Bronchial epithelial cell (primary cell): Measurements from ENCODE around the gene PPM1M. TPM values are rescaled to one million over a fixed set of nuclear protein-coding genes. Genes with fewer than 3 reads are reported as not detected.
A peak's percentile ranks its signal among the peaks of the same experiment; 100 is the strongest.

ENCODE experiments used
- DNase-seq: peaks from one replicate; pipeline ENCODE4 v3.0.0-alpha.2; 2010; ENCODE audit warnings: low read depth
- FAIRE-seq: peaks from 2 replicates; lab custom pipeline; 2011; peaks lifted over from hg19 to GRCh38; lab: Jason Lieb, UNC
- H3K27me3 ChIP-seq: 2 replicates; pipeline ENCODE4 v1.5.1; 2011; ENCODE audit warnings: low read length; ENCODE audit not compliant: control insufficient read depth, insufficient read depth
- H3K36me3 ChIP-seq: 2 replicates; pipeline ENCODE4 v1.5.1; 2011; ENCODE audit warnings: low read length; ENCODE audit not compliant: control insufficient read depth, insufficient read depth
- H3K4me3 ChIP-seq: 2 replicates; pipeline ENCODE4 v1.5.1; 2011; ENCODE audit warnings: mild to moderate bottlenecking, low read depth, low read length, control low read depth
- total RNA-seq: library from RNA; depleted of rRNA; stranded (reverse); fragments of >200 nt; gene quantifications from 2 replicates; pipeline ENCODE4 v1.2.1, GENCODE V29; 2014
- TF ChIP-seq, protein P1 (sequence below): IDR thresholded peaks from 2 replicates; pipeline ENCODE4 v1.5.1; 2011; ENCODE audit warnings: mild to moderate bottlenecking, moderate library complexity, low read length, control low read depth, inconsistent platforms; ENCODE audit not compliant: insufficient read depth, severe bottlenecking

The PPM1M gene
- total RNA-seq, 1 donor from 2014 or later = 2.6 TPM

- no peaks in the 10 kb centered on the region for H3K27me3 ChIP-seq
- DNase-seq = peak; percentile 52
- H3K4me3 ChIP-seq = peak within 1 kb of the TSS; percentile 94
- peaks cover 11% of the 10 kb centered on the region for H3K36me3 ChIP-seq
- no peak for FAIRE-seq
- TF ChIP-seq, protein P1, sequence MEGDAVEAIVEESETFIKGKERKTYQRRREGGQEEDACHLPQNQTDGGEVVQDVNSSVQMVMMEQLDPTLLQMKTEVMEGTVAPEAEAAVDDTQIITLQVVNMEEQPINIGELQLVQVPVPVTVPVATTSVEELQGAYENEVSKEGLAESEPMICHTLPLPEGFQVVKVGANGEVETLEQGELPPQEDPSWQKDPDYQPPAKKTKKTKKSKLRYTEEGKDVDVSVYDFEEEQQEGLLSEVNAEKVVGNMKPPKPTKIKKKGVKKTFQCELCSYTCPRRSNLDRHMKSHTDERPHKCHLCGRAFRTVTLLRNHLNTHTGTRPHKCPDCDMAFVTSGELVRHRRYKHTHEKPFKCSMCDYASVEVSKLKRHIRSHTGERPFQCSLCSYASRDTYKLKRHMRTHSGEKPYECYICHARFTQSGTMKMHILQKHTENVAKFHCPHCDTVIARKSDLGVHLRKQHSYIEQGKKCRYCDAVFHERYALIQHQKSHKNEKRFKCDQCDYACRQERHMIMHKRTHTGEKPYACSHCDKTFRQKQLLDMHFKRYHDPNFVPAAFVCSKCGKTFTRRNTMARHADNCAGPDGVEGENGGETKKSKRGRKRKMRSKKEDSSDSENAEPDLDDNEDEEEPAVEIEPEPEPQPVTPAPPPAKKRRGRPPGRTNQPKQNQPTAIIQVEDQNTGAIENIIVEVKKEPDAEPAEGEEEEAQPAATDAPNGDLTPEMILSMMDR = peak; percentile 52
These were observed 6.5 kb upstream of the PPM1M start, which contains the start of gene TWF2 for GRCh38 chr3:52238761-52239701. Gene TWF2, minus strand, starts transcription at chr3:52239158. Its CDS starts 142 bp downstream, at chr3:52239016.

DNA sequence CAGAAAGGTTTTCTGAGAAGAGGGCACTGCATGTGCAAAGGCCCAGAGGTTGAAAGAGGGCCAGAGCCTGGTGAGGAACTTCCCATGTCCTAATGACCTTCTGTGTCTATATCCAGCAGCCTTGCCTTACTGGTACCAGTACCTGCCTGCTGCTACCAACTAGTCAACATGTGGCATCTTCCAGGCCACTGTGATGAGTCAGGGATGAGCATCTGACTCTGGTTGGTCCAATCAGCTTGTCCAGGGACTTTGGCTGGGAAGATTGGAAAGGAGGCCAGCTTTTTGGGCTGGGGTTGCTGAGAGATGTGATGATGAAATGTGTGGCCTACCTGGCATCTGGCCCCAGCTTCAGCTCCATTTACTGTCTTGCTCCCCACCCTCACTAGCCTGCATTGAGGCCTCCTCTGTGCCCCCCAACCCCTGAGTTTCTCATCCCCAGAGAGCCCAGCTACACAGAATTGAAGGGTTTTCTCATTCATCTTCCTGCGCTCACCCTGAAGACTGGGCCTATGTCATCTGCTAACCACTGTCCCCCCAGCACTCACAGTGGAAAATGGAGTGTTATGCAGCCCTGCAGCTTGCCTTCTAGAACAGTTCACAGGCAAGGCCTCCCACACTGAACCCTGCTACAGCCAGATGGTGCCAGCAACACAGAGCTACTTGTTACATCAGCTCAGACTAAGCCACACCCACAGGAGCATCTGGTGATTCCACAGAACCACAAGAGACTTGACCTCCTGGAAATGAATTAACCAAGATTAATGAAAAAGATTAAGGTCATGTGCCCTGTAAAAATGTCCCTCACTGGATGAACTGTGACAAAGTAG, 5.3 kb upstream of the PPM1M start:
- H3K27me3 ChIP-seq = no peaks in the 10 kb centered on the region
- no peak overlapping the region for H3K4me3 ChIP-seq
- no peak for FAIRE-seq
- H3K36me3 ChIP-seq = peaks cover 3% of the 10 kb centered on the region
- peak; percentile 72 for DNase-seq
- TF ChIP-seq, protein P1 = peak; percentile 13

DNA sequence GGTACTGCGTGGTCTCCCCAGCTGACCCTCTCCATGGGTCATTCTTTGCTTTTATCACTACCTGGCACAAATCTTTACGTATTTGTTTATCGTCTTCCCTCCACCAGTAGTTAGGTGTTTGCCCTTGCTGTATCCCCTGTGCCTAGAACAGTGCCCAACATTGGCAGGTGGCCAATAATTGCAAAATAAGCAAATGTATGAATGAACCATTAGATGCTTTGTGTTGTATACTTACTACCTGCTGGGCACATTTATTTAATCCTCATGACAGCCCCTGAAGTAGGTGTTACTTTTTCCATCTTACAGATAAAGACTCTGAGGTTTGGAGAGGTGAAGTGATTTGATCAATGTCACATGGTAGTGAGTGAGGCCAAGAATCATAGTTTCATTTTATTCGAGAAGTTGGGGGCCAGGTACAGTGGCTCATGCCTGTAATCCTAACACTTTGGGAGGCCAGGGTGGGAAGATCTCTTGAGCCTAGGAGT, 4.6 kb upstream of the PPM1M start:
- no peak for DNase-seq
- Histone ChIP-seq H3K36me3 (peaks cover 2% of the 10 kb centered on the region), H3K4me3 (no peak overlapping the region), H3K27me3 (no peaks in the 10 kb centered on the region)
- TF ChIP-seq, protein P1 = no peak
- no peak for FAIRE-seq

GRCh38 chr3:52242039-52242438, 3.5 kb upstream of the PPM1M start:
- Histone ChIP-seq H3K27me3 (no peaks in the 10 kb centered on the region), H3K36me3 (no peaks in the 10 kb centered on the region), H3K4me3 (no peak overlapping the region)
- no peak for DNase-seq
- no peak for FAIRE-seq
- TF ChIP-seq, protein P1 = no peak

- H3K27me3 ChIP-seq = no peaks in the 10 kb centered on the region
- TF ChIP-seq, protein P1 = no peak
- no peak overlapping the region for H3K4me3 ChIP-seq
- no peak for FAIRE-seq
- no peaks in the 10 kb centered on the region for H3K36me3 ChIP-seq
- peak; percentile 86 for DNase-seq
These were observed 1.5 kb upstream of the PPM1M start for GRCh38 chr3:52243791-52244628.
